GM10266 (cell line): Measurements from ENCODE around the gene PLA2G2F.

Experiments used
- DNase-seq: peaks from one replicate; pipeline ENCODE4 v3.0.0; 2012; ENCODE audit errors: extremely low spot score
- CTCF ChIP-seq: IDR thresholded peaks from 2 replicates; pipeline ENCODE4 v1.5.1; 2012; ENCODE audit warnings: mild to moderate bottlenecking, low read depth; ENCODE audit not compliant: control insufficient read depth, insufficient read depth; ENCODE audit errors: missing control alignments

PLA2G2F gene

GRCh38 chr1:20160034-20160433 is 20.9 kb downstream of the PLA2G2F start:
- no peak for DNase-seq
- TF ChIP-seq CTCF = no peak

- no peak for DNase-seq
- TF ChIP-seq CTCF = no peak
Measured at GRCh38 chr1:20164694-20165202, 25.6 kb downstream of the PLA2G2F start.

- TF ChIP-seq CTCF = no peak
- no peak for DNase-seq
Measured at GRCh38 chr1:20165522-20165951, 26.4 kb downstream of the PLA2G2F start.

- TF ChIP-seq CTCF = no peak
- no peak for DNase-seq
Measured at GRCh38 chr1:20166051-20166450, 26.9 kb downstream of the PLA2G2F start.

GRCh38 chr1:20167126-20167525 is 28.0 kb downstream of the PLA2G2F start:
- no peak for DNase-seq
- no peak for TF ChIP-seq CTCF

GRCh38 chr1:20168564-20169491 is 29.7 kb downstream of the PLA2G2F start:
- TF ChIP-seq CTCF = no peak
- DNase-seq = no peak

- TF ChIP-seq CTCF = no peak
- no peak for DNase-seq
Measured at GRCh38 chr1:20169932-20170331, 30.8 kb downstream of the PLA2G2F start.
